HG02885 (cell line): ENCODE measurements around the gene NECTIN1.

Experiments used
- ATAC-seq: cut with Tn5 transposase; IDR thresholded peaks from one replicate; pipeline ENCODE4 v1.9.1; 2021; ENCODE audit warnings: mild to moderate bottlenecking; ENCODE audit not compliant: unreplicated experiment, poor library complexity

NECTIN1 gene

DNA sequence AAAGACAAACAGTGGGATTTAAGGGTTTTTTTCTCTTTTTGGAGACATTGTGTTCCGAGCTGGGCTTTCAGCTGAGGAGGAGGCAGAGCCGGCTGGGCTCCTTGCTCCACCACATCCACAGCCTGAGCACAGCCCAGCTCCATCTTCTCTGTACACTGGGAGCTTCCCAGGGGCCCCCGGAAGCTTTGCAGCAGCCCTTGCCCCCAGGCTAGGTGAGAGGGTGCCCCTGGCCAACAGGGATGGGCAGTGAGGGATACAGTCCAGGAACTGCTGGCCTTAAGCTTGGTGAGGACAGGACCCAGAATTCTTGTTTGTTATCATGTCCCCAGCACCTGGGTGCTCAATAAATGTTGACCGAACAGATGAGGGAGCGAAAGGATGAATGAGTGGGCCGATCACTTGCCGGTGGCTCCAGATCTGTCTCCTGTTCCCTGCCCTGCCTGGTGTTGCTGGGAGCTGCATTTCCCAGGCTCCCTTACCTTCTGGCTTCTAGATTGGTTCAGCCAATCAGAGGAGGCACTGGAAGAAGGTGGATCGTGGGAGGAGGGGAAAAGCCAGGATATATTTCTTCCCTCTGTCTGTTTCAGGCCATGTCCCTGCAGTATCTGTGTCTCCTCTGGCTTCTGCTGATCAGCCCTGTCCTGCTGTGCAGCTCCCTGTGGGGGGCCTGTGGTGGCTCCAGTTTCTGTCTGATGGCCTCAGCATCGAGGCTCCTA is 26.5 kb upstream of the NECTIN1 start:
- ATAC-seq: no peak

DNA sequence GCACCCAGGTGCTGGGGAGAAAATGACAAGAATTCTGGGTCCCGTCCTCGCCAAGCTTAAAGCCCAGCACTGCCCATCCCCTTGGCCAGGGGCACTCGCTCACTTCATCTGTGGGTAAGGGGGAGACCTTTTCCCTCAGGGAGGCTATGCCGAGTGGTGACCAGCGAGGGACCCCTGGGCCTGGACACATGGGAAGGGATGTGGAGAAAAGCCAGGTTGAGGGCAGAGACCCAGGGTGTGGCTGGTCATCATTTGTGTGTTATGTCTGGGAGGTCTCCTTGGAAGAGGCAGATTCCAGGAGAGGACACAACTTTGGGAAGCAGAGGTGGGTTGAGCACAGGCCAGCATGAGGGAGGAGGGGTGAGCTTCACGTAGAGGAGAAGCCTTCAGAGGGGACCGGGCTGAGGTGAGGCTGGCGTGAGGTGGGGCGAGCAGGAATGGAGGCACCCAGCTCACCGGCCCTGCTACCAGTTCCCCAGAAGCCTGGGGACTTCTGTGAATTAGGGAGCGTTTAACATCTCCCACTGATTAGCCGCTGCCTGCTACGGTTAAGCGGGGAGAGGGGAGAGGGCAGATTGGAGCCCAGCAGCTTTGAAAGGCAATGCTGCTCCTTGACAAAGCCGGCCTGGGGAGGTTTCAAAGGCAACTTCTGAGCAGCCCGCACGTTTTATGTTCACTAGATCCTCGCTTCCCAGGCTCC is 25.8 kb upstream of the NECTIN1 start:
- ATAC-seq: no peak

GRCh38 chr11:119754199-119754598 is 25.2 kb upstream of the NECTIN1 start:
- ATAC-seq: no peak

DNA sequence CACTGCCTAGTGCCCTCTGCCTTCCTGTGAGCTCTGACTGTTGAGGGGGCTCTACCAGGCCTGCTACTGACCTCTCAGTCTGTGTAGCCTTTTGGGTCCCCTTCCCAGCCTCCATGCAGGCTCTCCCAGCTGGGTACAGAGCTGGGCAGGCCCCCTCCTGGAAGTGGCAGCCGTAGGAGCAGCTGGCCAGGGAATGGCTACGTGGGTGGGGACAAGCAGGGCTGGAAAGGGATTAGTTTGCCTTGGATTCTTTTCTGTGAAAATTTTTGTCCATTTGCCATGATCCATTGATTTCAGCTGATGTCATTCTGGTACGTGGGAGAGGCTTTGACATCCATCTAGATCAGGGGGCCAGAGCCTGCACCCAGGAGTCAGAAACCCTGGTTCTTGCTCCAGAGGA is 23.9 kb upstream of the NECTIN1 start:
- ATAC-seq: no peak

GRCh38 chr11:119752345-119752871 is 23.4 kb upstream of the NECTIN1 start:
- ATAC-seq: no peak

- ATAC-seq: no peak
Observed at GRCh38 chr11:119750056-119750455, 21.1 kb upstream of the NECTIN1 start.

GRCh38 chr11:119749006-119749565 is 20.1 kb upstream of the NECTIN1 start:
- ATAC-seq: no peak

DNA sequence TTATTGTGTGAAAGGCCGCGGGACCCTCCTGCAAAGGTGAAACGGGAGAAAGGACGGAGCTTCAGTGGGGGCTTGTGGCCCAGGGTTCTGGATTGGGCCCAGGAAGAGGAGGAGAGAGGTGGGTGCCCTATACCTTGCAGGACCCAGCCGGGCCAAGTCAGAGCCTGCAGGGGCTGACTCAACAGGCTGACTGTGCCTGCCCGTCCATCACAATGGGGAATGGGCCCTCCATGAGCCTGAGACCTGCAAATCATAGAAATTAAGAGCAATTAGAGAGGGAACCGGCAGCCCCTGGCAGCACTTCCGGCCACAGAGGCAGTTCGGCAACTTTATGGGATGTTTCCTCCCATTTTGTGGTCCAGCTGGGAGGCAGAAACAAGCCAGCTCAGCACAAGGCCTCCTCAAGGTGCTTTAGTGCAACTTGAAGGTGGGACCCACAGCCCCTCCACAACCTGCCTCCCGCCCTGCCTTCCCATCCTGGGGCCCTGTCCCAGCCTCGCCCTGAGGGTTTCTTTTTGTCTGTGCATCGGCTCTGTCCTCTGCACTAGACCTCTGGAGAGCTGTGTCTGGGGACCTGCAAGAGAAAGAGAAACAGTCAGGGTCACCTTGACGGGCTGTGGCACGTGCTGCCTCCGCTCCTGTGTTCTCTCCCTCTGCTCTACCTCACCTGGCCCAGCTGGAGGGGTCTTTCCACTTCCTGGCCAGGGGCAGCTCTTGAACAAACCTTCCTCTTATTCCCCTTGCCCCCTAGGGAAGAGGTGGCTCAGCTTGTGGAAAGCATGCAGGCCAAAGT is 19.1 kb upstream of the NECTIN1 start:
- ATAC-seq: no peak

DNA sequence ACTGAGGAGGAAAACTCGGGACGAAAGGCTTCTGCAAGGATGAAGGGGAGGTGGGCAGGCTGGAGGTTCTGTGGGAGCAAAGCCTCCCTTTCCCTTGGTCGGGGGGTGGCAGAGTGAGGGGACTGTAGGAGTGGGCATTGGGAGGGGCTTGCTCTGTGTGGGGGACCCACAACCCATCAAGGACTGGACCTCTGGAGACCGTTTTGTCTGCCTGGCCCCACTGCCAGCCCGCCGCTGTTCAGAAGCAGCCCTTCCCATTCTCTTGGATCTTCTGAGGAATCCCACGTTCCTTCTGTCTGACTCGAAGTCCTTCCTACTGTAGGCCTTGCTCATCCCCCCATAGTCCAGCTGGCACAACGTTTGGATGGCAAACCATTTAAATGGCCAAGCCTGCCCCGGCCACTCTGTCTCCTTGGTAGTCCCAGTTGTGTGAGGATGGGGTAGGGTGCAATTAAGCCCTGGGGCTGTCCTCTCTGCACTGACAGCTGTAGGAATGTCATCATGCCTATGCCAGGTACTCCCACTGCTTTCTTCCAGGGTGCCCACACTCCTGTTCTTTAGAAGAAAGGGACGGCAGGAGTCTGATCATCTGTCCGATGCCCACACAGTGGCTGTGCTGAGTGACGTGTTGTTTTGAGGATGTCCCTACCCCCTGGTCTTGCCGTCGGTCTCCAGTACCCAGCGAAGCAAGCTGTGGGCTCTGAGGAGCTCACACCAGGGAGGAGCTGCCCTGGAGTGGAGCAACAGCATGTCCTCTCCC is 17.0 kb upstream of the NECTIN1 start:
- no peak for ATAC-seq

GRCh38 chr11:119745112-119745511 is 16.1 kb upstream of the NECTIN1 start:
- no peak for ATAC-seq

DNA sequence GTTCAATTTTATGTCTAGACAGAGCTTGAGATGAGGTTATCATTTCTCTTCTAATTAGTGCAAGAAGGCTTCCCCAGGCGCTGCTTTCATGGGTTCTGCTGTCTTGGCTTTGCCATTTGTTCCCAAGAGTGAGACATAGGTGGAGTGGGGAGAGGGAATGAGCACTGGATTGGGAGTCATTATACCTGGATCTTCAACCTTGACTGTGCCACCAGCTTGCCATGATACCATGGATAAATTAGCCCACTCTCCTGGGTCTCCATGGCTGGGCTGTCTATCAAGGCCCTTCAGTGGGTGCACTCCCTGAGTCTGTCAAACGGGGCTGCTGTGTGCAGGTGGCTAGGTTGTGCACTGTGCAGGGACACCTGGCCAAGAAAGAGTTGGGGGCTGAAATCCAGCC is 15.6 kb upstream of the NECTIN1 start:
- no peak for ATAC-seq

GRCh38 chr11:119743006-119743405 is 14.0 kb upstream of the NECTIN1 start:
- ATAC-seq: no peak

GRCh38 chr11:119742263-119742861 is 13.4 kb upstream of the NECTIN1 start:
- no peak for ATAC-seq

DNA sequence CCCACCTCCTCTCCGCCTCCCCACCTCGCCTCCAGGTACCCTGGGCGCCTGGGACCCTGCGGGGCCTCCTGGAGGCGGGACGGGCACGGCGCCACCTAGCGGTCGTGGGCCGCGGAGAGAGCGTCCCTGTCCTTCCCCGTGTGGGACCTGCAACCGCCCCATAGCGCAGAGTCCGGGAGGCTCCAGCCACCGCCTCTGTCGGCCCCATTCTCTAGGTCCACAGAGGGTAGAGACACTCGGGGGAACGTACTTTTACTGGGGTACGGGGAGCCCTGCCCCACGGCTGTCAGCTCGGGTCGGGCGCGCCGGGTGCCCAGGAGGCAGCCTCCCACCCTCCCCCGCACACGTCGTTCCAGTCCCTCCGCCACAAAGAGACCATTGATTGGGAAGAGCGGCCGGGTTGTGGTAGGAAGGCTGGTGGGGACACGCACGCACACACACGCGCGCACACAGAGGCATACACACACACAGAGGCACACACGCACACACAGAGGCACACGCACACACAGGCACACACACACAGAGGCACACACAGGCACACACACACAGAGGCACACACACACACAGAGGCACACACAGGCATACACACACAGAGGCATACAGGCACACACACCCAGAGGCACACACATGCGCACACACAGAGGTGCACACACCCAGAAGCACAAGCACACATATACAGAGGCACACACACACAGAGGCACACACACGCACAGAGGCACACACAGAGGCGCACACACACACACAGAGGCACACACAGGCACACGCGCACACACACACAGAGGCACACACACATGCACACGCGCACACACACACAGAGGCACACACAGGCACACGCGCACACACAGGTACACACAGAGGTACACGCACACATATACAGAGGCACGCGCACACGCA is 12.6 kb upstream of the NECTIN1 start:
- ATAC-seq: no peak

DNA sequence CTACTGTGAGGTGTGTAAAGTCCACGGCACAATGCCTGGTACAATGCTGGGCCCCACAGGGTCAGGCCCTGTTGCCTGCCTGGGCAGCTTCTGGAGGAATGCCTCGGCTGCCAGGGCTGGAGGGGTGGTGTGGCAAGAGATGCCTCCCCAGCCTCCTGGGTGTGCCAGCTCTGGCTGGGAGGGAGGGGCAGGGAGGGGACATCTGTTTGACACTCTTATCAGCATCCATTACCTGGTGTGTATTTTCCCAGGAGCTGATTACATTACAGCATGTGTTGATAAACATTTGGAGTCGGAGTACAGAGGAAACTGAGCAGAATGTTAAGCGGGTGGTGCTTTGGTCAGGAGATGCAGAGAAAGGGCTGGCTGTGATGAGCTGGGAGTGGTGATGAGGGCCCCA is 11.0 kb upstream of the NECTIN1 start:
- no peak for ATAC-seq

GRCh38 chr11:119739021-119739703 is 10.2 kb upstream of the NECTIN1 start:
- no peak for ATAC-seq

DNA sequence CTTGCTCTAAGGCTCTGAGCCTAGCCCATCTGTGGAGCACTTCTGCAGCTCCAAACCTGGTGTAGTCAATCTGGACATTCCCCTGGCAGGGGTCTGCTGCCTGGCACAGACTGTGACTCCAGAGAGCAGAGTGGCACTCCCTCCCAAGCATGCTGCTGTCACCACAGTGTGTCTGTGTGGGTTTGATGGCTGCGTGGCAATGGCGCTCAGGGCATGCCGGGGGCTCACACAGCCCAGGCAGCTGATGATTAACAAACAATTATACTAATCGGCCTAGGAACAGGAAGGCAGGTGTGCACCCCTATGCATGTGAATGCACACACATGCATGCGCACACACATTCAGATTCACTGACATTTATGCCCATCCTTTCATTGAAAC is 9.0 kb upstream of the NECTIN1 start:
- no peak for ATAC-seq
